IMR-90 (cell line): ENCODE data around the gene MAN2B1. TPM values are rescaled to one million over a fixed set of nuclear protein-coding genes. Genes with fewer than 3 reads are reported as not detected.

Experiments
- ATAC-seq: fragments of 200-7000 bp; cut with Tn5 transposase; 2 replicates; pipeline ENCODE4 v1.9.1; 2020; ENCODE audit warnings: low read depth, mild to moderate bottlenecking, moderate library complexity
- BruUV-seq: library from RNA; stranded (reverse); fragments of 400-500 nt; replicated peaks from 2 replicates; lab custom pipeline; 2021; lab: Mats Ljungman, UMichigan
- CTCF ChIA-PET: fragments of 300-600 bp; formaldehyde crosslinking; extraction: SDS; loops from one replicate; lab custom pipeline; 2021; ENCODE audit warnings: antibody characterized with exemption; lab: Yijun Ruan, JAX
- POLR2A ChIA-PET: fragments of 300-600 bp; sonication (Branson Sonifier 250); formaldehyde crosslinking; loops from one replicate; lab custom pipeline; 2022; ENCODE audit warnings: antibody characterized with exemption; ENCODE audit not compliant: unreplicated experiment; lab: Charles Lee
- DNase-seq: peaks from one replicate; pipeline ENCODE4 v3.0.0; 2013
- H2AFZ ChIP-seq: replicated peaks from 2 replicates; pipeline ENCODE3; 2013; ENCODE audit warnings: low read length, mild to moderate bottlenecking; ENCODE audit not compliant: poor library complexity
- H2AK5ac ChIP-seq: 2 replicates; pipeline ENCODE4 v1.6.1; 2013; ENCODE audit warnings: low read depth, low read length, inconsistent platforms
- H2AK9ac ChIP-seq: replicated peaks from 2 replicates; pipeline ENCODE3; 2013; ENCODE audit warnings: mild to moderate bottlenecking, low read depth, low read length, moderate library complexity; ENCODE audit not compliant: poor library complexity
- H2BK120ac ChIP-seq: 2 replicates; pipeline ENCODE4 v1.6.1; 2013; ENCODE audit warnings: low read depth, low read length, inconsistent platforms
- H2BK15ac ChIP-seq: 3 replicates; pipeline ENCODE4 v1.6.1; 2013; ENCODE audit warnings: low read depth, low read length, inconsistent platforms
- H2BK20ac ChIP-seq: 2 replicates; pipeline ENCODE4 v1.6.1; 2013; ENCODE audit warnings: low read depth, mild to moderate bottlenecking, inconsistent platforms, low read length, moderate library complexity
- H2BK5ac ChIP-seq: 2 replicates; pipeline ENCODE4 v1.6.1; 2013; ENCODE audit warnings: mild to moderate bottlenecking, low read depth, low read length, inconsistent platforms; ENCODE audit not compliant: poor library complexity, severe bottlenecking
- H3K14ac ChIP-seq: replicated peaks from 2 replicates; pipeline ENCODE4 v1.6.1; 2013; ENCODE audit warnings: low read depth, low read length, inconsistent platforms
- H3K18ac ChIP-seq: 2 replicates; pipeline ENCODE4 v1.6.1; 2013; ENCODE audit warnings: low read depth, low read length, control low read depth
- H3K23ac ChIP-seq: 2 replicates; pipeline ENCODE4 v1.6.1; 2013; ENCODE audit warnings: low read depth, low read length, inconsistent platforms
- H3K27ac ChIP-seq: 2 replicates; pipeline ENCODE4 v1.5.1; 2013; ENCODE audit warnings: mild to moderate bottlenecking, control low read depth, low read length; ENCODE audit not compliant: insufficient read depth
- H3K27me3 ChIP-seq: 2 replicates; pipeline ENCODE4 v1.6.1; 2013; ENCODE audit warnings: low read length; ENCODE audit not compliant: control insufficient read depth, insufficient read depth
- H3K36me3 ChIP-seq: 2 replicates; pipeline ENCODE4 v1.6.1; 2013; ENCODE audit warnings: low read length, mixed read lengths; ENCODE audit not compliant: control insufficient read depth, insufficient read depth
- H3K4ac ChIP-seq: 2 replicates; pipeline ENCODE4 v1.6.1; 2013; ENCODE audit warnings: low read depth, low read length, inconsistent platforms
- H3K4me1 ChIP-seq: 2 replicates; pipeline ENCODE4 v1.6.1; 2013; ENCODE audit warnings: low read length, mixed read lengths; ENCODE audit not compliant: control insufficient read depth, insufficient read depth
- H3K4me2 ChIP-seq: 2 replicates; pipeline ENCODE4 v1.6.1; 2013; ENCODE audit warnings: low read depth, mild to moderate bottlenecking, control low read depth, low read length, moderate library complexity
- H3K4me3 ChIP-seq: 2 replicates; pipeline ENCODE4 v1.5.1; 2013; ENCODE audit warnings: low read depth, mild to moderate bottlenecking, control low read depth, low read length, moderate library complexity; ENCODE audit not compliant: insufficient read depth
- H3K56ac ChIP-seq: 2 replicates; pipeline ENCODE4 v1.6.1; 2013; ENCODE audit warnings: low read length, inconsistent platforms; ENCODE audit not compliant: insufficient read depth; ENCODE audit errors: extremely low read depth
- H3K79me1 ChIP-seq, 2 experiments: 2 replicates each; pipeline ENCODE4 v1.6.1; 2013; ENCODE audit warnings: low read length in 2 of 2, inconsistent platforms in 1 of 2, low read depth in 1 of 2
- H3K9ac ChIP-seq: 2 replicates; pipeline ENCODE4 v1.6.1; 2013; ENCODE audit warnings: low read depth, low read length, control low read depth
- H3K9me1 ChIP-seq: 2 replicates; pipeline ENCODE4 v1.6.1; 2013; ENCODE audit warnings: low read length, inconsistent platforms; ENCODE audit not compliant: insufficient read depth
- H3K9me3 ChIP-seq: 2 replicates; pipeline ENCODE4 v1.6.1; 2013; ENCODE audit warnings: low read length; ENCODE audit not compliant: control insufficient read depth, insufficient read depth
- H4K20me1 ChIP-seq: 2 replicates; pipeline ENCODE4 v1.6.1; 2013; ENCODE audit warnings: low read length, inconsistent platforms; ENCODE audit not compliant: insufficient read depth
- H4K5ac ChIP-seq: 2 replicates; pipeline ENCODE4 v1.6.1; 2013; ENCODE audit warnings: mild to moderate bottlenecking, low read depth, low read length, control low read depth
- H4K8ac ChIP-seq, 2 experiments: 2 replicates each; pipeline ENCODE4 v1.6.1; 2013; ENCODE audit warnings: low read depth in 2 of 2, low read length in 2 of 2, control low read depth in 1 of 2, inconsistent platforms in 1 of 2
- H4K91ac ChIP-seq: 2 replicates; pipeline ENCODE4 v1.6.1; 2013; ENCODE audit warnings: low read depth, low read length, inconsistent platforms; ENCODE audit not compliant: insufficient read depth
- BHLHE40 ChIP-seq: fragments of 150-350 bp; IDR thresholded peaks from 2 replicates; pipeline ENCODE4 v1.6.1; 2016; ENCODE audit warnings: mild to moderate bottlenecking, low read depth, low read length
- CEBPB ChIP-seq: IDR thresholded peaks from 2 replicates; pipeline ENCODE4 v1.6.1; 2012; ENCODE audit warnings: low read depth, low read length, improper control_type of control experiment
- CHD1 ChIP-seq: IDR thresholded peaks from 2 replicates; pipeline ENCODE4 v1.6.1; 2012; ENCODE audit warnings: low read depth, low read length, improper control_type of control experiment
- CTCF ChIP-seq: conservative IDR thresholded peaks from 2 replicates; pipeline ENCODE4 v1.5.1; 2012; ENCODE audit warnings: mild to moderate bottlenecking, low read depth, low read length, improper control_type of control experiment
- FOS ChIP-seq: fragments of 150-350 bp; IDR thresholded peaks from 2 replicates; pipeline ENCODE4 v1.6.1; 2016; ENCODE audit warnings: low read depth, low read length
- MAFK ChIP-seq: IDR thresholded peaks from 2 replicates; pipeline ENCODE4 v1.6.1; 2012; ENCODE audit warnings: low read depth, low read length, improper control_type of control experiment
- MAZ ChIP-seq: IDR thresholded peaks from 2 replicates; pipeline ENCODE4 v1.6.1; 2012; ENCODE audit warnings: low read depth, mild to moderate bottlenecking, low read length, improper control_type of control experiment, moderate library complexity, borderline replicate concordance
- MXI1 ChIP-seq: IDR thresholded peaks from 2 replicates; pipeline ENCODE4 v1.6.1; 2012; ENCODE audit warnings: low read depth, mild to moderate bottlenecking, low read length, moderate library complexity, borderline replicate concordance
- NFE2L2 ChIP-seq: fragments of 150-350 bp; IDR thresholded peaks from 2 replicates; pipeline ENCODE4 v1.6.1; 2016; ENCODE audit warnings: low read depth, mild to moderate bottlenecking, low read length
- POLR2A ChIP-seq: IDR thresholded peaks from 2 replicates; pipeline ENCODE4 v1.6.1; 2012; ENCODE audit warnings: mild to moderate bottlenecking, low read depth, low read length
- RAD21 ChIP-seq: IDR thresholded peaks from 2 replicates; pipeline ENCODE4 v1.6.1; 2012; ENCODE audit warnings: low read length, improper control_type of control experiment
- RCOR1 ChIP-seq: IDR thresholded peaks from 2 replicates; pipeline ENCODE4 v1.6.1; 2012; ENCODE audit warnings: mild to moderate bottlenecking, low read length, improper control_type of control experiment; ENCODE audit not compliant: insufficient replicate concordance
- RFX5 ChIP-seq: IDR thresholded peaks from 2 replicates; pipeline ENCODE4 v1.8.0; 2012; ENCODE audit warnings: low read depth, mild to moderate bottlenecking, low read length, moderate library complexity
- SMC3 ChIP-seq: fragments of 150-350 bp; IDR thresholded peaks from 2 replicates; pipeline ENCODE4 v1.6.1; 2016; ENCODE audit warnings: low read depth, mild to moderate bottlenecking, antibody characterized with exemption, low read length, moderate library complexity
- USF2 ChIP-seq: fragments of 150-350 bp; IDR thresholded peaks from 2 replicates; pipeline ENCODE4 v1.6.1; 2017; ENCODE audit warnings: mild to moderate bottlenecking, antibody characterized with exemption, low read length, low read depth
- WGBS, 2 experiments: methylation state at CpG; one replicate each; pipeline versions ENCODE4 v1.1.5 to v1.1.7; 2013; ENCODE audit warnings: missing lambda C conversion rate in 2 of 2; ENCODE audit not compliant: insufficient read length in 1 of 2; ENCODE audit errors: extremely low coverage in 2 of 2; 5-methylcytosine and 5-hydroxymethylcytosine counted together
- dilution Hi-C: fragments of 300-500 bp; cut with HindIII; formaldehyde crosslinking; loops from one replicate; pipeline ENCODE4 v1.14.3; 2018; ENCODE audit warnings: low sequenced_read_pairs; ENCODE audit not compliant: unreplicated experiment
- in situ Hi-C: fragments of 300-500 bp; cut with MboI; formaldehyde crosslinking; loops from 3 replicates; pipeline ENCODE4 v1.14.3; 2019; ENCODE audit warnings: low sequenced_read_pairs, inconsistent platforms, mixed read lengths
- intact Hi-C: fragments of 100-400 bp; cut with micrococcal nuclease; formaldehyde crosslinking; loops from 2 replicates; pipeline ENCODE4 v1.10.0; 2022
- polyA plus RNA-seq, 3 experiments: library from polyadenylated mRNA; depleted of rRNA; stranded (reverse); fragments of >200 nt; gene quantifications; 2 replicates each; pipeline ENCODE4 v1.2.3, GENCODE V29; 2012; ENCODE audit warnings: low replicate concordance in 1 of 3
- total RNA-seq: library from RNA; depleted of rRNA; stranded (reverse); fragments of >200 nt; gene quantifications from 2 replicates; pipeline ENCODE4 v1.2.3, GENCODE V29; 2012

The MAN2B1 gene
- total and polyA plus RNA-seq, 2 of the 4 experiments (the other 2 are of a cell fraction) = 10.4 to 55.4 TPM

- Histone ChIP-seq H4K5ac (peak within 1 kb of the TSS; percentile 36), H4K8ac (peak within 1 kb of the TSS; percentile 55 to 88), H4K20me1 (peaks cover 9% of the 10 kb centered on the region), H3K4ac (peak within 1 kb of the TSS; percentile 88), H4K91ac (peak within 1 kb of the TSS; percentile 74), H3K79me1 (peaks cover 10 to 26% of the 10 kb centered on the region in 2 experiments; a peak in 3 of 4 replicates), H2BK120ac (peak within 1 kb of the TSS; percentile 24; the same call in 1 of the 2 replicates), H3K4me1 (no peaks in the 10 kb centered on the region), H3K4me2 (peak within 1 kb of the TSS; percentile 51), H3K18ac (no peak within 1 kb of the TSS; the same call in 1 of the 2 replicates), H3K56ac (peak within 1 kb of the TSS; percentile 59; the same call in 1 of the 2 replicates), H3K9me1 (peaks cover 7% of the 10 kb centered on the region; the same call in 1 of the 2 replicates), H3K36me3 (peaks cover 27% of the 10 kb centered on the region), H3K27me3 (no peaks in the 10 kb centered on the region), H3K23ac (peak within 1 kb of the TSS; percentile 80), H2BK5ac (peak within 1 kb of the TSS; percentile 65), H2AK9ac (peak within 1 kb of the TSS; percentile 99), H2AK5ac (peak within 1 kb of the TSS; percentile 82; the same call in 1 of the 2 replicates), H3K4me3 (peak within 1 kb of the TSS; percentile 67), H3K9me3 (no peaks in the 10 kb centered on the region), H3K27ac (peak within 1 kb of the TSS; percentile 61), H2BK20ac (no peak within 1 kb of the TSS), H2BK15ac (no peak within 1 kb of the TSS), H3K14ac (peak within 1 kb of the TSS; percentile 91), H2AFZ (peak within 1 kb of the TSS; percentile 95), H3K9ac (peak within 1 kb of the TSS; percentile 54)
- WGBS, 2 experiments = 1% methylated on average over 33 of the region's 68 CpGs; no CpG with 5 or more reads in 1 of the 2 experiments
- BruUV-seq = TSS peak; percentile 68
- peak; percentile 98 for DNase-seq
- in situ Hi-C loops (no loop called here), intact Hi-C loops (no loop called here), dilution Hi-C loops (no loop called here)
- ChIA-PET POLR2A (interaction anchor here (0.6 to 0.7 kb wide), 2 partner anchors 10 to 32 kb away, joined by 4 to 6 read pairs; no protein-coding TSS in a partner anchor), CTCF (no interaction called here)
- ATAC-seq = peak; percentile 91
- peak; percentile 56 for TF ChIP-seq MXI1
- peak; percentile 97 for TF ChIP-seq CEBPB
- no peak for TF ChIP-seq RAD21
- TF ChIP-seq BHLHE40 = peak; percentile 79
- TF ChIP-seq POLR2A = peak; percentile 90
- peak; percentile 96 for TF ChIP-seq USF2
- no peak for TF ChIP-seq CHD1
- no peak for TF ChIP-seq SMC3
- no peak for TF ChIP-seq MAFK
- no peak for TF ChIP-seq RFX5
- no peak; the same call in 1 of the 2 replicates for TF ChIP-seq MAZ
- TF ChIP-seq NFE2L2 = no peak
- no peak for TF ChIP-seq FOS
- no peak for TF ChIP-seq CTCF
- TF ChIP-seq RCOR1 = no peak
Observed at GRCh38 chr19:12681074-12681987, 14.8 kb upstream of the MAN2B1 start, which contains the start of gene DHPS. TSS of gene DHPS (minus strand) at chr19:12681880. CDS start at chr19:12681766, 114 bp downstream.
